HG03039 (cell line): ENCODE results near the gene RSPH4A.
"Not testable (repeated sequence)": the region's sequence is repeated elsewhere in the genome, so short reads cannot be mapped to it uniquely, and the experiment has no call there.

ENCODE experiments used
- ATAC-seq: cut with Tn5 transposase; IDR thresholded peaks from one replicate; pipeline ENCODE4 v1.9.1; 2021; ENCODE audit warnings: mild to moderate bottlenecking, moderate library complexity; ENCODE audit not compliant: unreplicated experiment

Gene RSPH4A

DNA sequence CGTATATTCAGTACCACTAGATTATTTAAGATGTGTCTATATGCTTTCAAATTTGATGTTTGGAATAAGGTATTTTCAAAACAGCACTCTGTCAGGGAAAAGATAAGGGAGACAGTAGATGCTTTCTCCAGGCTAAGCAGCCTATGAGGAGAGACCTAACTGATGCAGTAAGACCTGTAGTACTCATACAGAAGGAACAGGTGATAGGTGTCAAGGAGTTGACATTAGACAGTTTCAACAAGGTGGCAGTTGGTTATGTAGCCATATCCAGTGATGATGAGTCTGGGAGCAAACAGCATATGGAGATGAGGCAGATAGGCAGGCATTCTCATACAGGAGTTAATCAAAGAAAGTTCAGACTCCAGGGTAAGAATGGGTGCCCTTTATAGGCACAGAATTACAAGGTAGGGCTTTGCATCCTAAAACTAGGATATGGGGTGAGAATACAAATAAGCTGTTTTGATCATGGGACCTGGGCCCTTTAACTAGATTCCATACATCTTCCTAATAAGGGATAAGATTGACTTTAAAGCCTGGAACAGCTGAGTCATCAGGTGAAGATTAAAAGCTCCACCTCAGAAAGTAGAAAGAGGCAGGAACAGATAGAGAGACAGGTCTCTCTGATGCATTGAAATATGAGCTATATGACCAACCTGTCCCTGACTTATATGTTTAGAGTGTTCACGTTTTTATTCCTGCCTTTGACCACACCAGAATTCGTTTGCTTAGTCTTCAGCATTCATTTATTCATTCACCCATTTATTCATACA is 7.9 kb downstream of the RSPH4A start:
- no peak for ATAC-seq

DNA sequence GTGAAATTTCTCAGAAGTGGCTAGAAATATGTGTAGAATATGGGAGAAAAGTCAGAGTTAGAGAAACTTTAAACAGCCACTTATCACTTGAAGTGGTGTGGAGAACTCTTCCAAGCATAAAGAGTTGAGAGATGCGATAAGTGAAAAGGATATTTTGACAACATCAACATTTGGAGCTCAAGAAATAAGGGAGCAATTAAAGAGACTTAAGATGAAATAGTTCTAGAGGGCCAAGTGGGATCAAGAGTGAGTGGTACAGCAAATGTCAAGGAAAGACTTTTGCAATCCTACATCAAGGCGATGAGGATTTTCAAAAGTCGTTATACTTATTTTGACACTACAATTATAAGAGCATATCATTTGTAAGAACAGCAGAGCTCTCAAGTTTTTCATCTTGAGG is 9.6 kb downstream of the RSPH4A start:
- ATAC-seq, result no peak

DNA sequence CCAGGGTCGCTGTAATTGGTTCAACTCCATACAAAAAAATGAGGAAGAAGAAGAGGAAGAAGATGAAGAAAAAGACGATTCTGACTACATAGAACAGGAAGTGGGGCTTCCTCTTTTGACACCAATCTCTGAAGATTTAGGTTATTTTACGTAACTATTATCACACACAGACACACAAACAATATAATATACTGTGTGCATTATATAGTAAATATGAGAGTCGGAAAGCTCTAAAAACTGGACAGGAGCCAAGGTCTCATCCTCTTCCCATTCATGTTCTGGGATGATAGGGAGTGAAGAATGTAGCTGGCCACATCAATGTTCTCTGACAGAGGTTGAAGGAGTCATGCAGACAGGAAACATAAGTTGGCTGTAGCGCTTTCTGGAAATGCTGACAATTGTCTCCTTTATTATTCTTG is 13.3 kb downstream of the RSPH4A start:
- ATAC-seq, result no peak

DNA sequence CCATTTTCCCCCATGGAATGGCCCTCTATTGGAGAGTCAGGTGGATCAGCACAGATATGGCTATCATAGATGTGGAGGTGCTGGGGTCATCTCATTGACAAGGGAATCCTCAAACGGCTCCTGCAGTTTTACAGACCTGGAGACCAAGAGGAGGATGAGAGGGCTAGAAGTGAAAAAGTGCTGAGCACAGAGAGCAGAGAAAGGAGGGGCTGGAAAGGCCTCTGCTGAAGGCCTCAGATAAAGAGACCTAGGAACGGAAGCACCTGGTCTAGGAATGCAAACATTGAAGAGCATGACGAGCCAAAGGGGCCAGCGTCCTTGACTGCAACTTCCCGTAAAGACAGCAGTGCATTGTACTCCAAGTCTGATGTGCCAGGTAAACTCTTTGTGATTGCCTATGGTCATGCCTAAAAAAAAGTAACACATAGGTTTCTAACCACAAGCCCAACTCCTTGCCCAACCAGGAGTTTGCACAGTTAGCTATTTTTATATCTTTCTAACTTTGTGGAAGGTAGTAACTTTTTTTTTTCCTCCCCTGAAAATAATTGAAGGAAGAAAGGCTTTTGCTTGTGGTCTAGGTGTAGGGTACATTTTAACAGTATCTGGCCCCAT is 15.2 kb downstream of the RSPH4A start:
- ATAC-seq, result no peak

DNA sequence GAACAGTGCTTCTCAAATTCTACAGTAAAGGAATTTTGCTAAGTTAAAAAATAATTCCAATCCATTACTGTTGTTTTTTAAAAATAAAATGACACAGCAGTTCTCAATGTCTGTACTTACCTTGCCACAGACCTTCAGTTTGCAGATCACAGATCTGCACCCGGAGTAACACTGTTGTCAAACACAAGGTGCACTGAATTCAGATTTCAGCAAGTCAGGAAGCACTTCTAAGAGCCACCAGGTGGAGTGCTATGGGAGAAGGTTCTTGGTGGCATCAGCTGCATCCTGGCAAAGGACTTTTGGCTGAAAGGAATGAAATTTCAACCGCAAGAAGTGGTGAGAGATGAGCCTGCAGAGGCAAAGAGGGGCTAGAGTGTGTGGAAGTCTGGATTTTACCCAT is 17.4 kb downstream of the RSPH4A start:
- no peak for ATAC-seq

DNA sequence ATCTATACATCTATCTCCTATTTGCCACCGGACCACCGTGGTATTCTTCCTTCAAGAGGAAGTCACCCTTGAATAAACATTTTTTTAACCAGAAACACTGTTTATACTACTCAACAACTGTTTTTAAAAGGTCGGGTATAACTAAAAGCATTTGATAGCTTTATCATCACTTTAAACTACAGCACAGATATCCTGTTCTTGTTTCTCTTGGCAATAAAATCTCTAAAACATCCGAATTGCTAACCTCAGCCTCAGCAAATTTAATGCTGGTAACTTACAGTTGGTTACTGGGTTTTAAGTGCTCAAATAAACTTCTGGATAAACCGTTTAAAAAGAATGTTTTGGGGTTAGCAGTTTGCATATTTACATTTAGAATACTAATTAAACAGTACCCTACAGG is 31.9 kb downstream of the RSPH4A start:
- no peak for ATAC-seq

DNA sequence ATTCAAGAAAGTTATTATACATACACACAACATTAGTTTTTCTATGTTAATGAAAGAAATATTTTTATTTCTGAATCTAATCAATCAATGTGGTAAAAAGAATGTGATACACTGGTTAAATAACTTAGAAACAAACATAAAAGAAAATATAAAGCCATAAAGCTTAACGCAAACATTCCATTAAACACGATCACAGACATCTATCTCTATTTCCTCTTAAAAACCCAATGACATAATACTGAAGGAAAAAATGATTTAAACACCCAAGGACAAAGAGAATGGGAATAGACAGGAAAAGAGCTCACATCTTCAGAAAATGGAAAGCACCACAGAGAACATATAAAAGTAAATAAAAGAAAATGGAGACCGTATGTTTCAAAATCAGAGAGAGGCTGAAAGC is 32.9 kb downstream of the RSPH4A start:
- ATAC-seq, result no peak

DNA sequence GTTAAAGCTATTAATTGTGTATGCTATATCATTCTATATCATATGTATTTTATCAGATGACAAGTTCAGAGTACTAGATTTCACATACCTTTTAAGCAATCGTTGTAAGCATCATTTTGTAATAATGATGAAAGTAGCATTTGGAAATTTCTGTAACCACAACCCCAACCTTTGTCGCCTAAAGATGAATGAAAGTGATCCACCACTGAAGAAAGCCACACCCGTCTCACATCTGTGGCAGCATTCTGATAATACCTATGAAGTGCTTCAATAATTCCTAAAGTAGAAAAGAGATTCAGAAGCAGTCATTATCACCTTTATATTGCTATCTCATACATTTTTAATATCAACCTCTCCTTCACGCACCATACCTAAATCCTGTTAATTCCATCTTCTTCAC is 35.6 kb downstream of the RSPH4A start:
- ATAC-seq, result no peak

DNA sequence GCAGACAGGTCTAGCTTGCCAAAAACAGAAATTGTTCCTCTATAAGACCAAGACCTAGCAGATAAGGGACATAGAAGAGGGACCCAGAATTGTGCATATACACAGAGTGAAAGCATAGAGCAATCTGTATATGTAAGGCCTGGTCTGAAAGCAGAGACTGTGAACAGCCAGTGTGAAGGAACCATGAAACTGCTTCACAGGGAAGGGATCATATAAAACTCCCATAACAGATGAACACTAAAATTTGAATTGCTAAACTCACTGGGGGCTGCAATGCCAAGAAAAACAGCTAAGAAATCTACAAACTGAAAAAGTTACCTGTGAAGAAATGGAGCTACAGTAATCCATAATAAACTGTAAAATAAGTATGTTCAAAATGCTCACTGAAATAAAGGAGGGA is 45.3 kb downstream of the RSPH4A start:
- no peak for ATAC-seq

DNA sequence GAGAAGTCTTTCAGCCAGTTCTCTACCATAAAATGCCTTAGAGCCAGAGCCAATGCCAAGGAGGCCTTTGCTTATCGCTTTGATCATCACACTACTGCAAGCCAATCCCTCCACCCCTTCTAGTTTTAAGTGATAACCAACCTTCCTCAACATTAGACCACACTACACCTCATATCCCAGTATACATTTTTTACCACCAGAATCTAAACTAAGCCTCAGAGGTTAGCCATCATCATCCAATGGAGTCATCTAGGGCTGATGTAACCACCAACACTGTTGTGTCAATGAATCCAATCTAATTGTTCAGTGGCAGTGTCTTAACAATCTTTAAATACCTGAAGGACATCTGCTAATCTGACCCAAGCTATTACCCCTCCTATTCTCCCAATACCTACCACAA is 45.9 kb downstream of the RSPH4A start:
- no peak for ATAC-seq

DNA sequence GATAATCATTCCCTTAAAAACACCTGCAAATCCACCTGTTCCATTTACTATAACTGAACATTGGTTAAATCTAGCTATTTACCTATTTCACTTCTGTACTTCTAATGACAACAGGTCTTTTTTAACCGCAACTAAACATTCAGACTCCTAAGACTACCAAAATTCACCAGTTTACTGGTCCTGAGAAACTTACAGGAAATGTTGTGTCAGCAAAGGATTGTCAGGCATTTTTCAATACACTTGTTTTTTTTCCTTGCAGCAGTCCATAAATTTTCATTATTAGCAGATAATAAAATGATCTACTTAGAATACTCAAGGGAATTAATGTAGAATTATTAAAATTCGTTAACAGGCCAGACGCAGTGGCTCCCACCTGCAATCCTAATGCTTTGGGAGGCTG is 47.0 kb downstream of the RSPH4A start:
- ATAC-seq, result no peak

DNA sequence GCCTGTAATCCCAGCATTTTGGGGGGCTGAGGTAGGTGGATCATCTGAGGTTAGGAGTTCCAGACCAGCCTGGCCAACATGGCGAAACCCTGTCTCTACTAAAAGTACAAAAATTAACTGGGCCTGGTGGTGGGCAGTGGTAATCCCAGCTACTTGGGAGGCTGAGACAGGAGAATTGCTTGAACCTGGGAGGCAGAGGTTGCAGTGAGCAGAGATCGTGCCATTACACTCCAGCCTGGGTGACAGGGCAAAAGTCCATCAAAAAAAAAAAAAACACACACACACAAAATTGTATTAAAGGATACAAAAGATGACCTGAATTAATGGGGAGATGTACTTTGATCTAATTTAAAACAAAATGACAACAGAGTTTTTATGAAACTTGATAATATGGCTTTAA is 47.9 kb downstream of the RSPH4A start:
- ATAC-seq, result not testable (repeated sequence)

DNA sequence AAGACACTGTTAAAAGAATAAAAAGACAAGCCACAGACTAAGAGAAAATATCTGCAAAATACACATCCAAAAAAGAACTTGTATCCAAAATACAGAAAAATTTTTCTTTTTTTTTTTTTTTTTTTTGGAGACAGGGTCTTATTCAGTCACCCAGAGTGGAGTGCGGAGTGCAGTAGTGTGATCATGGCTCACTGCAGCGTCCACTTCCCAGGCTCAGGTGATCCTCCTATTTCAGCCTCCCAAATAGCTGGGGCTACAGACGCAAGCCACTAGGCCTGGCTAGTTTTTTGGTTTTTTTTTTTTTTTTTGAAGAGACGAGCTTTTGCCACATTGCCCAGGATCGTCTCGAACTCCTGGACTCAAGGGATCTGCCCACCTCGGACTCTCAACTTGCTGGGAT is 49.2 kb downstream of the RSPH4A start:
- no peak for ATAC-seq

DNA sequence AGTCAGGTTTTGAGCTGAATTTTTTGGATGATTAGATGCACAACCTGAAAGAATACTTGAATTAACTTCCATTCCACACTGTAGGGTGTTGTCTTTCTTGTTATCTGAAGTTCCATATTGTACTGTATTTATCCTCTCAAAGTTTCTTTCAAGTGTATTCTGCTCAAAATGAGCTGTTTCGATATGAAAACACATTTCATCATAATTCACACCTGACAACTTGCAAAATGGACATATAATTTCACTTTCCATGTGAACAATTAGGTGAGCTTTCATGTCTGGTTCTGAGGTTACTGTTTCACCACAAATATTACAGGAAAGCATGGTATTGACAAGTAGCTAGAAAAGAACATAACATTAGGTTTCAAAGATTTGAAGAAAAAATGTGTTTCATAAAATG is 50.6 kb downstream of the RSPH4A start:
- peak; percentile 50 for ATAC-seq

DNA sequence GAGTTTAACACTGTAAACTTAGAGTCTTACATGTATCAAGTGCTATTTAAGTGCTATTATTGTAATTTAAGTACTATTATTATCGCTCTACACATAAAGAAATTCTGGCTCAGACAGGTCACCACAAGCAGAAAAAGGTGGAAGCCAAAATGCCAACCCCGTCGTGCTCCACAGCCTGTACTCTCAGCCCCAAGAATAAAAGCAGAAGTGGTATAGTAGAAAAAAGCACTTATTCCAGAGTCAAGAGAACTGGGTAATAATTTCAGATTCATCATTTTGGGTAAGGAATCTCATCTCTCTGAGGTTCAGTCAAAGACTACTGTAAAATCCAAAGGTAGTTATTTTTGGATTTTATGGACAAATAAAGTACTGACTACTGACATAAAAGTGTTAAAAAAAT is 51.3 kb downstream of the RSPH4A start:
- ATAC-seq, result no peak

DNA sequence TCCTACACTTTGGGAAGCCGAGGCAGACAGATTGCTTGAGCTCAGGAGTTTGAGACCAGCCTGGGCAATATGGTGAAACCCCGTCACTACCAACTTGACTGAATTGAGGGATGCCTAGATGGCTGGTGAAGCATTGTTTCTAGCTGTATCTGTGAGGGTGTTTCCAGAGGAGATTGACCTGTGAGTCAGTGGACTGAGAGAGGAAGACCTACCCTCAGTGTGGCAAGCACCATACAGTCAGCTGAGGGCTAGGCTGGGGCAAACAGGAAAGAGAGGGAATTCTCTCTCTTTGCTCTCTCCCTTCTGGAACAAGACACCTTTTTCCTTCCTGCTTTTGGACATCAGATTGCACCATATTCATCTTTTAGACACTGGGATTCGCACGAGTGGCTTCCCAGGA is 56.0 kb downstream of the RSPH4A start:
- no peak for ATAC-seq

DNA sequence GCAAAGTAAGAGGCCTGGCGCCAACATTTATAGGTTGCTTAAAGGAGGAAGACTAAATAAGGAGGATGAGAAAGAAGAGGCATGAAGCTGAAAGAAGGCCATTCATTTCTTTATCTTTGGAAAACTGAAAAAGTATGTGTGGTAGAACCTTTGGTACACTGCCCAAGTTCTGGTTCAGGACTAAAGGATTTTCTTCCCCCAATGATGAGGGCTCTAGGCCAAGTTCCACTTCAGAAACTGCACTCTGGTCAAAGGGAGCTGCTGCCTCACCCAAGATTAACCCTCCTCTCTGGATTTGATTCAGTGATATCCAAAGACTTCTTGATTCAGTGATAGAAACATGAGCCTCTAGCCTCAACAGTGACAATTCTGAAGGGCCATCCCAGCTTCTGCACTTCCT is 59.7 kb downstream of the RSPH4A start:
- ATAC-seq, result no peak

DNA sequence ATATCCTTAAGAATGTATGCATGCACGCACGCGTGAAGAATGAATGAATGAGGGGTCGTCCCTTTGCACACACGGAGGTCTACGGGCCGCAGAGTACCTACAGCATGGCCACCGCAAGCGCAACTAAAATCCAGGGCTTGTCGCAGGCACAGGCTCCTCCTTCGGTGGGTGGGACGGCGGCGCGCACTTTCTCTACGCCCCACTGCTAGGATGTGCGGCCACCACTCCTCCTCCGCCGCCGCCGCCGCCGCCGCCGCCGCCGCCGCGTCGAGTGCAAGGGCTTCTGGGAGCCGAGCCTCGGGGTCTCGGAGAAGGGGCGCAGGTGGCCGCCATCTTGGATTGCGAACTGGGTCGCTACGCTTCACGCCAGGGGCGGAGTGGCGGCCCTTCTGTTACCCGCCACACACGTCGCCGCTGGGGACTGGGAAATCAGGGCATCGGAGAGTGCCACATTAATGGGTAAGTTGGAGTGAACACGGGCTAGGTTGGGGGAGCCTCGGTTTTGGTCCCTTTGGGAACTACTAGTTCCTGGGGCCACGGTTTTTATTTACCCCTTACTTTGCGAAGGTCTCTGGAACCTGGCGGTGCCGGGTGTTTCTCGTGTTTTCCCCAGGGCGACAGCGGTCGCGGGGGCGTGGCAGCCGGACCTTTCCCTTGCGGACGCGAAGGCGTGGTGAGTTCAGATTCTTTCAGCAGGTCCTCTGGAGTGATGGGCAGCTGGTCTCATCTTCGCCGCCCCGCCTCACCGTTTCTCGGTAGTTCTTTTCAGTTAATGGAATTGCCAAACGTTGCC is 64.8 kb downstream of the RSPH4A start, which contains the start of gene KPNA5:
KPNA5 (plus strand) TSS at position 332 of the 793 bp plus-strand sequence; CDS start at position 456, 124 bp downstream.
- peak; percentile 95 for ATAC-seq

DNA sequence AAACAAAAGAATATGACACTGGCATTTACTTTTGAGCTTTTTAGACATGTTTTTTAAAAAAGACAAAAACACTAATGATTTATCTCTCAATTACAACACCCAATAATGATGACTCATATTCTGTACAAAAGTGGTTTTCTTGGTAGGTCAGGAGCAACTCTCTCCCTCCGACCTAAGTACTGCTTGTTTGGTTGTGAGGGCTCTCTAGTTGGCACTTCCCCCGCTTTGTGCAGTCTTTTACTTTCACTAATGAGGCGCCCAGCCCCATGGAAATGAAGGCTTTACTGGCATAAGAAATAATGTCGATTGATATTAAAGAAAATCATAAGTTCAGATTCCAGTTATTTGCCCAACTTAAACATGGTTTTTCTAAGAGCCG is 66.0 kb downstream of the RSPH4A start:
- no peak for ATAC-seq
